WTC11 (cell line): ENCODE data around the gene GNAI3. TPM values are rescaled to one million over a fixed set of nuclear protein-coding genes. Genes with fewer than 3 reads are reported as not detected.

Experiments
- ATAC-seq: fragments of 200-7000 bp; cut with Tn5 transposase; 2 replicates; pipeline ENCODE4 v1.10.0; 2021; ENCODE audit warnings: mild to moderate bottlenecking, moderate library complexity
- CTCF ChIA-PET: fragments of 300-600 bp; sonication (Branson Sonifier 250); formaldehyde crosslinking; loops from one replicate; lab custom pipeline; 2021; ENCODE audit warnings: antibody characterized with exemption; lab: Charles Lee
- POLR2A ChIA-PET: fragments of 350-600 bp; sonication (Branson Sonifier 250); formaldehyde crosslinking; loops from one replicate; lab custom pipeline; 2021; ENCODE audit warnings: antibody characterized with exemption; lab: Charles Lee
- DNase-seq: peaks from one replicate; pipeline ENCODE4 v3.0.0; 2021; ENCODE audit warnings: low spot score
- H3K27ac Mint-ChIP-seq: 2 replicates; pipeline ENCODE4 v1.8.0; 2021; ENCODE audit warnings: mixed read lengths
- H3K27me3 Mint-ChIP-seq: 2 replicates; pipeline ENCODE4 v1.8.0; 2021; ENCODE audit warnings: low read depth, mild to moderate bottlenecking, moderate library complexity, mixed read lengths
- H3K36me3 Mint-ChIP-seq: 2 replicates; pipeline ENCODE4 v1.8.0; 2021; ENCODE audit warnings: mixed read lengths
- H3K4me1 Mint-ChIP-seq: 2 replicates; pipeline ENCODE4 v1.8.0; 2022; ENCODE audit warnings: mixed read lengths
- H3K4me3 Mint-ChIP-seq: 2 replicates; pipeline ENCODE4 v1.8.0; 2021; ENCODE audit warnings: mild to moderate bottlenecking, moderate library complexity, mixed read lengths
- H3K9me3 Mint-ChIP-seq: 2 replicates; pipeline ENCODE4 v1.8.0; 2021; ENCODE audit warnings: mixed read lengths
- AR ChIP-seq: fragments of 250-450 bp; sonication (Bioruptor Pico); IDR thresholded peaks from 2 replicates; pipeline ENCODE4 v1.9.0; 2021; ENCODE audit warnings: mild to moderate bottlenecking
- CREB1 ChIP-seq: sonication (generic); formaldehyde crosslinking; IDR thresholded peaks from 2 replicates; pipeline ENCODE4 v1.8.0; 2023; ENCODE audit warnings: mild to moderate bottlenecking, missing genetic modification reagents
- EMX1 ChIP-seq: fragments of 250-450 bp; sonication (Bioruptor Pico); IDR thresholded peaks from 2 replicates; pipeline ENCODE4 v1.8.0; 2021; ENCODE audit warnings: mild to moderate bottlenecking
- FOXJ3 ChIP-seq: sonication (generic); formaldehyde crosslinking; IDR thresholded peaks from 2 replicates; pipeline ENCODE4 v1.9.0; 2021; ENCODE audit warnings: missing genetic modification reagents, mild to moderate bottlenecking, borderline replicate concordance
- FOXK1 ChIP-seq: sonication (generic); formaldehyde crosslinking; IDR thresholded peaks from 2 replicates; pipeline ENCODE4 v1.8.0; 2022; ENCODE audit warnings: mild to moderate bottlenecking, moderate library complexity, missing genetic modification reagents
- KAT7 ChIP-seq: sonication (generic); formaldehyde crosslinking; IDR thresholded peaks from 2 replicates; pipeline ENCODE4 v1.8.1; 2023; ENCODE audit warnings: missing genetic modification reagents, mild to moderate bottlenecking, borderline replicate concordance
- MLX ChIP-seq: sonication (generic); formaldehyde crosslinking; IDR thresholded peaks from 2 replicates; pipeline ENCODE4 v1.8.1; 2023; ENCODE audit warnings: mild to moderate bottlenecking, missing genetic modification reagents, moderate library complexity
- NR2C2 ChIP-seq: sonication (generic); formaldehyde crosslinking; IDR thresholded peaks from 2 replicates; pipeline ENCODE4 v1.8.0; 2022; ENCODE audit warnings: mild to moderate bottlenecking, missing genetic modification reagents
- TCF7 ChIP-seq: sonication (generic); formaldehyde crosslinking; IDR thresholded peaks from 2 replicates; pipeline ENCODE4 v1.8.0; 2022; ENCODE audit warnings: mild to moderate bottlenecking, low read depth, missing genetic modification reagents, moderate library complexity
- TP53 ChIP-seq: sonication (generic); formaldehyde crosslinking; IDR thresholded peaks from 2 replicates; pipeline ENCODE4 v1.8.1; 2023; ENCODE audit warnings: mild to moderate bottlenecking, missing genetic modification reagents
- ZMAT4 ChIP-seq: fragments of 250-450 bp; sonication (Bioruptor Pico); IDR thresholded peaks from 2 replicates; pipeline ENCODE4 v1.9.0; 2021; ENCODE audit warnings: mild to moderate bottlenecking
- ZNF138 ChIP-seq: sonication (generic); formaldehyde crosslinking; conservative IDR thresholded peaks from 2 replicates; pipeline ENCODE4 v1.8.1; 2022; ENCODE audit warnings: mild to moderate bottlenecking, moderate library complexity, missing genetic modification reagents
- ZNF281 ChIP-seq: sonication (generic); formaldehyde crosslinking; IDR thresholded peaks from 2 replicates; pipeline ENCODE4 v1.8.0; 2023; ENCODE audit warnings: mild to moderate bottlenecking, missing genetic modification reagents
- ZNF317 ChIP-seq: sonication (generic); formaldehyde crosslinking; IDR thresholded peaks from 2 replicates; pipeline ENCODE4 v1.8.1; 2023; ENCODE audit warnings: low read depth, mild to moderate bottlenecking, moderate library complexity, missing genetic modification reagents, borderline replicate concordance
- ZNF423 ChIP-seq: fragments of 250-450 bp; sonication (Bioruptor Pico); IDR thresholded peaks from 2 replicates; pipeline ENCODE4 v2.1.2; 2022; ENCODE audit warnings: mild to moderate bottlenecking, moderate library complexity
- ZSCAN18 ChIP-seq: fragments of 250-450 bp; sonication (Bioruptor Pico); IDR thresholded peaks from 2 replicates; pipeline ENCODE4 v2.1.2; 2022; ENCODE audit warnings: mild to moderate bottlenecking, moderate library complexity
- total RNA-seq: library from RNA; stranded (reverse); gene quantifications from 3 replicates; pipeline ENCODE4 v1.2.3, GENCODE V29; 2021
- TF ChIP-seq, protein P1 (sequence below): fragments of 250-450 bp; sonication (Bioruptor Pico); IDR thresholded peaks from 2 replicates; pipeline ENCODE4 v1.9.0; 2021; ENCODE audit warnings: mild to moderate bottlenecking, borderline replicate concordance
- TF ChIP-seq, protein P2 (sequence below): sonication (generic); formaldehyde crosslinking; IDR thresholded peaks from 2 replicates; pipeline ENCODE4 v1.8.0; 2022; ENCODE audit warnings: missing genetic modification reagents

GNAI3 gene
- total RNA-seq, 1 experiment from 2014 or later = 7.2 TPM

- H3K4me3 Mint-ChIP-seq = no peak overlapping the region
- CTCF ChIA-PET = interaction anchor here (0.8 to 16.4 kb wide), 4 partner anchors 9 to 41 kb away, joined by 4 to 740 read pairs (median 32); partner anchors contain the start of genes AMIGO1 and CYB561D1
- H3K36me3 Mint-ChIP-seq = no peaks in the 10 kb centered on the region
- peaks cover 8% of the 10 kb centered on the region for H3K27me3 Mint-ChIP-seq
- no peak for DNase-seq
- H3K27ac Mint-ChIP-seq = no peak overlapping the region
- TF ChIP-seq ZSCAN18 (CRISPR knock-in tag) = no peak
- no peak for TF ChIP-seq ZNF138 (CRISPR knock-in tag)
- no peak for TF ChIP-seq TCF7 (CRISPR knock-in tag)
- TF ChIP-seq ZNF317 (CRISPR knock-in tag) = no peak
- TF ChIP-seq CREB1 (CRISPR knock-in tag) = no peak
- TF ChIP-seq FOXK1 (CRISPR knock-in tag) = no peak
- TF ChIP-seq, all 79 proteins: peak for 0
- H3K4me1 Mint-ChIP-seq = peaks cover 9% of the 10 kb centered on the region
- no peaks in the 10 kb centered on the region for H3K9me3 Mint-ChIP-seq
- POLR2A ChIA-PET = no interaction called here
- ATAC-seq = no peak
Measured at GRCh38 chr1:109535481-109535880, 12.9 kb upstream of the GNAI3 start.

- DNase-seq (no peak), ATAC-seq (no peak)
- Mint-ChIP-seq H3K4me3 (no peak overlapping the region), H3K27ac (no peak overlapping the region), H3K4me1 (peaks cover 9% of the 10 kb centered on the region), H3K27me3 (peaks cover 4% of the 10 kb centered on the region), H3K36me3 (no peaks in the 10 kb centered on the region), H3K9me3 (no peaks in the 10 kb centered on the region)
- POLR2A ChIA-PET = no interaction called here
- CTCF ChIA-PET = interaction anchor here (7.3 to 16.4 kb wide), 2 partner anchors 9 to 41 kb away, joined by 60 to 740 read pairs; partner anchors contain the start of gene CYB561D1
- TF ChIP-seq ZNF281 (CRISPR knock-in tag) = no peak
- no peak for TF ChIP-seq KAT7 (CRISPR knock-in tag)
- TF ChIP-seq ZNF317 (CRISPR knock-in tag) = no peak
- TF ChIP-seq TP53 (CRISPR knock-in tag) = no peak
- no peak for TF ChIP-seq ZNF138 (CRISPR knock-in tag)
- no peak for TF ChIP-seq ZNF423 (CRISPR knock-in tag)
- TF ChIP-seq EMX1 (CRISPR knock-in tag) = no peak
- TF ChIP-seq ZMAT4 (CRISPR knock-in tag) = no peak
- TF ChIP-seq MLX (CRISPR knock-in tag) = no peak
- TF ChIP-seq, protein P1, sequence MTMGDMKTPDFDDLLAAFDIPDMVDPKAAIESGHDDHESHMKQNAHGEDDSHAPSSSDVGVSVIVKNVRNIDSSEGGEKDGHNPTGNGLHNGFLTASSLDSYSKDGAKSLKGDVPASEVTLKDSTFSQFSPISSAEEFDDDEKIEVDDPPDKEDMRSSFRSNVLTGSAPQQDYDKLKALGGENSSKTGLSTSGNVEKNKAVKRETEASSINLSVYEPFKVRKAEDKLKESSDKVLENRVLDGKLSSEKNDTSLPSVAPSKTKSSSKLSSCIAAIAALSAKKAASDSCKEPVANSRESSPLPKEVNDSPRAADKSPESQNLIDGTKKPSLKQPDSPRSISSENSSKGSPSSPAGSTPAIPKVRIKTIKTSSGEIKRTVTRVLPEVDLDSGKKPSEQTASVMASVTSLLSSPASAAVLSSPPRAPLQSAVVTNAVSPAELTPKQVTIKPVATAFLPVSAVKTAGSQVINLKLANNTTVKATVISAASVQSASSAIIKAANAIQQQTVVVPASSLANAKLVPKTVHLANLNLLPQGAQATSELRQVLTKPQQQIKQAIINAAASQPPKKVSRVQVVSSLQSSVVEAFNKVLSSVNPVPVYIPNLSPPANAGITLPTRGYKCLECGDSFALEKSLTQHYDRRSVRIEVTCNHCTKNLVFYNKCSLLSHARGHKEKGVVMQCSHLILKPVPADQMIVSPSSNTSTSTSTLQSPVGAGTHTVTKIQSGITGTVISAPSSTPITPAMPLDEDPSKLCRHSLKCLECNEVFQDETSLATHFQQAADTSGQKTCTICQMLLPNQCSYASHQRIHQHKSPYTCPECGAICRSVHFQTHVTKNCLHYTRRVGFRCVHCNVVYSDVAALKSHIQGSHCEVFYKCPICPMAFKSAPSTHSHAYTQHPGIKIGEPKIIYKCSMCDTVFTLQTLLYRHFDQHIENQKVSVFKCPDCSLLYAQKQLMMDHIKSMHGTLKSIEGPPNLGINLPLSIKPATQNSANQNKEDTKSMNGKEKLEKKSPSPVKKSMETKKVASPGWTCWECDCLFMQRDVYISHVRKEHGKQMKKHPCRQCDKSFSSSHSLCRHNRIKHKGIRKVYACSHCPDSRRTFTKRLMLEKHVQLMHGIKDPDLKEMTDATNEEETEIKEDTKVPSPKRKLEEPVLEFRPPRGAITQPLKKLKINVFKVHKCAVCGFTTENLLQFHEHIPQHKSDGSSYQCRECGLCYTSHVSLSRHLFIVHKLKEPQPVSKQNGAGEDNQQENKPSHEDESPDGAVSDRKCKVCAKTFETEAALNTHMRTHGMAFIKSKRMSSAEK (CRISPR knock-in tag) = no peak
- TF ChIP-seq, protein P2, sequence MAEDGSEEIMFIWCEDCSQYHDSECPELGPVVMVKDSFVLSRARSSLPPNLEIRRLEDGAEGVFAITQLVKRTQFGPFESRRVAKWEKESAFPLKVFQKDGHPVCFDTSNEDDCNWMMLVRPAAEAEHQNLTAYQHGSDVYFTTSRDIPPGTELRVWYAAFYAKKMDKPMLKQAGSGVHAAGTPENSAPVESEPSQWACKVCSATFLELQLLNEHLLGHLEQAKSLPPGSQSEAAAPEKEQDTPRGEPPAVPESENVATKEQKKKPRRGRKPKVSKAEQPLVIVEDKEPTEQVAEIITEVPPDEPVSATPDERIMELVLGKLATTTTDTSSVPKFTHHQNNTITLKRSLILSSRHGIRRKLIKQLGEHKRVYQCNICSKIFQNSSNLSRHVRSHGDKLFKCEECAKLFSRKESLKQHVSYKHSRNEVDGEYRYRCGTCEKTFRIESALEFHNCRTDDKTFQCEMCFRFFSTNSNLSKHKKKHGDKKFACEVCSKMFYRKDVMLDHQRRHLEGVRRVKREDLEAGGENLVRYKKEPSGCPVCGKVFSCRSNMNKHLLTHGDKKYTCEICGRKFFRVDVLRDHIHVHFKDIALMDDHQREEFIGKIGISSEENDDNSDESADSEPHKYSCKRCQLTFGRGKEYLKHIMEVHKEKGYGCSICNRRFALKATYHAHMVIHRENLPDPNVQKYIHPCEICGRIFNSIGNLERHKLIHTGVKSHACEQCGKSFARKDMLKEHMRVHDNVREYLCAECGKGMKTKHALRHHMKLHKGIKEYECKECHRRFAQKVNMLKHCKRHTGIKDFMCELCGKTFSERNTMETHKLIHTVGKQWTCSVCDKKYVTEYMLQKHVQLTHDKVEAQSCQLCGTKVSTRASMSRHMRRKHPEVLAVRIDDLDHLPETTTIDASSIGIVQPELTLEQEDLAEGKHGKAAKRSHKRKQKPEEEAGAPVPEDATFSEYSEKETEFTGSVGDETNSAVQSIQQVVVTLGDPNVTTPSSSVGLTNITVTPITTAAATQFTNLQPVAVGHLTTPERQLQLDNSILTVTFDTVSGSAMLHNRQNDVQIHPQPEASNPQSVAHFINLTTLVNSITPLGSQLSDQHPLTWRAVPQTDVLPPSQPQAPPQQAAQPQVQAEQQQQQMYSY (CRISPR knock-in tag) = no peak
- TF ChIP-seq FOXJ3 = no peak
- no peak for TF ChIP-seq AR (CRISPR knock-in tag)
- no peak for TF ChIP-seq NR2C2 (CRISPR knock-in tag)
Measured at GRCh38 chr1:109535971-109536491, 12.4 kb upstream of the GNAI3 start.
